Measurements from ENCODE around the gene MTRF1L.
"Not testable (repeated sequence)": the region's sequence is repeated elsewhere in the genome, so short reads cannot be mapped to it uniquely, and the experiment has no call there.

Gene MTRF1L

DNA sequence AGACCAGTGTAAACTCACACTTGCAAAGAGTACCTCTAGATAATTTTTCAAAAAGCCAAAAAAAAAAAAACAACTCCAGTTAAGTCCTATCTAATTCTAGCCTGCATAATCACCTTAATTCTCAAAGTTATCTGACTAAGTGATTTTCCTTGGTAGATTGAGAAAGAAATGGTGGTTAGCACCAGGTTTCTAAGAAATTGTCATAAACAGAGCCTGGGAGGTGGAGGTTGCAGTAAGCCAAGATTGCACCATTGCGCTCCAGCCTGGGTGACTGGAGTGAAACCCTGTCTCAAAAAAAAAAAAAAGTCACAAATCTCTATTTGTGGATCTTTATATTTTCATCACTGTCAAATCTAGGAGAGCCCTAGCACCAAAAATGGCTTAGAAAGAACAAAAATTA lies 28.6 kb downstream of the MTRF1L start:
- H3K4me3 ChIP-seq (ENCODE audit: low read depth, low read length), result no peak overlapping the region

DNA sequence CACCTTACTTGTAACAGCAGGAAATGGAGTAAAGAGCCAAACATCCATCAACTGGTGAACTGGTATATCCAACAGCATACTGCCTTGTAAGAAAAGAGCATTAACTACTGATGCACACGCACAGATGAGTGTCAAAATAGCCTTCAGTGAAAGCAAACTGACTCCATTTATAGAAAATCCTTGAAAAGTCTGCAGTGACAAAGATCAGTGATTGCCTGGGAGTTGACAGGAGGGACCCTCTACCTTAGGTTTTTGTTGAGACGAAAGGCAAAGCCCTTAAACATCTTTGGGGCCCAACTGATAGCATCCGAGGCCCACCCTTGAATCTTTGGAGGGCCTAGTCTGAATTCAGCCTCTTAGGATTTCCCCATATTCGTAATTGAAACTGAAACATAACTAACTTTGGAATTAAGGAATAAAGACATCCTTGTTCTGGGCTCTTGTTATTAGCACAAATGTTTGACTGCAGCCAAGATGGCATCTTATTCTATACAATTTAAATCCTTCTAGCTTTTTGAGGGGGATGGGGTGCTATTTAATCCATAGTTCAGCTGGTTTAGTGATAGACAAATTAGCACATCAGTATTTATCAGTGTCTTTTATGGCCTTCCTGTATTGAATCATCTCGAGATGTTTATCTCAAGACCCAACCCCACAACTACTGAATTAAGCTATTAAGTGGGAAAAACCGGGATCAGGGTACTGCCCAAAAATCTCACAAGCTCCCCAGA lies 32.7 kb downstream of the MTRF1L start:
- no peak overlapping the region for H3K4me3 ChIP-seq (ENCODE audit: low read depth, low read length)

DNA sequence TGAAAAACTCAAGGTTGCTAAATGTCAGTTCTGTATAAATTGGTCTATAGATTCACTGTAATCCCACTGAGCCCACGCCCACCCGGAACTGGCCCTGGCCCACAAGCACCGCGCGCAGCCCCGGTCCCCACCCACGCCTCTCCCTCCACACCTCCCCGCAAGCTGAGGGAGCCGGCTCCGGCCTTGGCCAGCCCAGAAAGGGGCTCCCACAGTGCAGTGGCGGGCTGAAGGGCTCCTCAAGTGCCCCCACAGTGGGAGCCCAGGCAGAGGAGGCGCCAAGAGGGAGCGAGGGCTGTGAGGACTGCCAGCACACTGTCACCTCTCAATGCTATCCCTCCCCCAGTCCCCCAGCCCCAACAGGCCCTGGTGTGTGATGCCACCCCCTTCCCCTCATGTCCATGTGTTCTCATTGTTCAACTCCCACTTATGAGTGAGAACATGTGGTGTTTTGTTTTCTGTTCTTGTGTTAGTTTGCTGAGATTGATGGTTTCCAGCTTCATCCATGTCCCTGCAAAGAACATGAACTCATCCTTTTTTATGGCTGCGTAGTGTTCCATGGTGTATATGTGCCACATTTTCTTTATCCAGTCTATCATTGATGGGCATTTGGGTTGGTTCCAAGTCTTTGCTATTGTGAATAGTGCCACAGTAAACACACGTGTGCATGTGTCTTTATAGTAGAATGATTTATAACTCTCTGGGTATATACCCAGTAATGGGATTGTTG lies 36.2 kb downstream of the MTRF1L start:
- not testable (repeated sequence) for H3K4me3 ChIP-seq (ENCODE audit: low read depth, low read length)

DNA sequence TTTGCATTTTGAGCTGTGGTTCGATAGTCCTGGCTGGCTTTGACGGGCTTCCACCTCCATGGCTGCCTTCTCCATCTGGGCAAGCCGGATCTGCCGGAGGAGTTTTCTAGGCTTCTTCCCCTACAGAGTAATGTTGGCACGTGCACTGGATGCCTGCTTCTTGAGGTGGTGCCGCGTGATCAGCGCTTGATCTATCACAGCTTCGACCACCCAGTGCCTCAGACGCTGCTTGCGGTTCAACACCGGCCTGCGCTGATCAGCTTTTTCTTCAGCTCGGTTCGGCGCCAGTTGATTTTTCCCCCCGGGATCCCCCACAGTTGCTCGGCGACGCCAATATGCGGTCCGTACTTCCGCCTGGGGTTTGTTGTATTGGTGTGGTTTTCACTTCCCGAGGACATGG lies 43.2 kb downstream of the MTRF1L start:
- H3K4me3 ChIP-seq (ENCODE audit: low read depth, low read length), result no peak overlapping the region

DNA sequence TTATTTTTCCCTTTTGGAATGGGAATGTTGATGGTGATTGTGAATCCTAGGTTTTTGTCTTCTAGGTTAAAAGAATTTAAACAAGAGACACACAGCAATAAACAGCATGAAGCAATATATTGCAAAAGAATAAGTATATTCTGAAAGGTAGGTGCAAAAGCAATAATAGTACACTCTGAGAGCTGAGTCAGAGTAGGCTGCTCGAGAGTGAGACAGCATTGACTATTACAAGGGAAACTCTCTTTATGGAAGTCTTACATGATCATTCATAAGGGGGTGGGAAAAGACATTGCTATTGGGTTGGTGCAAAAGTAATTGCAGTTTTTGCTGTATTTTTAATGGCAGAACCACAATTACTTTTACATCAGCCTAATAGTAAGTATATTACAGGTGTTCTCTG lies 44.7 kb downstream of the MTRF1L start:
- H3K4me3 ChIP-seq (ENCODE audit: low read depth, low read length), result no peak overlapping the region

DNA sequence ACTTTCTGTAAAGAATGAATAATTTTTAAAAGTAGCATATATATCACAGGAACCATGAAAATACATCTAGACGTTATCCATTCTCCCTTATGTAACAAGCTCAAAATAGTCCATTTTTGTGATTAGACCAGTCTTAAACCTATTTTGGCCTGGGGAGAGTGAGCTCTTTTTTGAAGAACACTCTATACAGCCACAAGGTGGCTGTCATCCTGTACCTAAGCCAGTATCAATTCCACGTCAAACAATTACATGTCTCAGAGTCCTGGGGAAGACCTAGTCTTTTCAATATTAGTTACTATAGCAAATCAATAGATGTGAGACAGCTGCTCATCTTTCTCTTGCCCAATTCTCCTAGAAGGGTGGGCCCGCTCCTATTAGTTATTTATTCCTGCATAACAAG lies 48.1 kb downstream of the MTRF1L start:
- no peak overlapping the region for H3K4me3 ChIP-seq (ENCODE audit: low read depth, low read length)

DNA sequence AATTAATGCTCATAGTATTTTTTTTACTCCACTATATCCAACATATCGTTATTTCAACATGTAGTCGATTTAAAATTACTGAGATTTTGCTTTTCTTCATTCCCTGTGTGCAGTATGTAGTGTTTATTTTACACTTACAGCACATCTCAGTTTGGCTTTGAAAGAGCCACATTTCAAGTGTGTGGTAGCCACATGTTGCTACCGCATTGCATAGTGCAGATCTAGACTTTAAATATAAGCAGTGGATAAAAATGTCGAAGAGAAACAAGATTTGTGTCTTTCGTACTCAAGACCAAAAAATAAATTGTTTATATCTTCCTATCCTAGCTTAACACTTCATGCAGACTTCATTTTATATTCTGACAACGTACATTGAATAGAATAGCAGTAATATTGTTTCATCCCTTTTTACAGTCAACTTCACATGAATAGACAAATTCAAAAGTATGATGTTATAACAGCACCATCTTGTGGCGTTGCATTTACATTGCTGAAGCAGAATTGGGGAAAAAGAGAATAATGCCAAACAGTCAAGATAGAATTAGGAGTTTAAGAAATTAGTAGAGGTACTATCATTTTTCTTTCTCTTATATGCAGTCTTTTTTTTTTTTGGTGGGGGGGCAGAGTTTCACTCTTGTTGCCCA lies 49.5 kb downstream of the MTRF1L start:
- no peak overlapping the region for H3K4me3 ChIP-seq (ENCODE audit: low read depth, low read length)

DNA sequence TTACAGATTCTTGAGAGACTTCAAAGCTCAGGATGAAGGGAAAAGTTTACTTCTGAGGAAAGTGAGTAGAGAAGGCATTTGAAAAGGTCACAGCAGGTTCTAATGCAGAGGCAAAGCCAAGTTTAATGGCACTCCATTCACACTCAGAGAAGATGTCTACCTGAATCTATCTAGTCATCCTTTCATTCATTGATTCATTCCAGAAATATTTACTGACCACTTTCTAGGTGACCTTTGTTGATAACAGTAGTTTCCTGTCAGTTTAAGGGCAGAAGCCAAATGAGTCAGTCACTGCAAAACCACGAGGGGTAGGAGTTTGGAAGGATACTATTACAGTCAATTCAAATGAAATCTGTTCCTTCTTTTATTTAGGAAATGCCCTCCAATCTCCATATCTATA lies 50.5 kb downstream of the MTRF1L start:
- H3K4me3 ChIP-seq (ENCODE audit: low read depth, low read length), result no peak overlapping the region

DNA sequence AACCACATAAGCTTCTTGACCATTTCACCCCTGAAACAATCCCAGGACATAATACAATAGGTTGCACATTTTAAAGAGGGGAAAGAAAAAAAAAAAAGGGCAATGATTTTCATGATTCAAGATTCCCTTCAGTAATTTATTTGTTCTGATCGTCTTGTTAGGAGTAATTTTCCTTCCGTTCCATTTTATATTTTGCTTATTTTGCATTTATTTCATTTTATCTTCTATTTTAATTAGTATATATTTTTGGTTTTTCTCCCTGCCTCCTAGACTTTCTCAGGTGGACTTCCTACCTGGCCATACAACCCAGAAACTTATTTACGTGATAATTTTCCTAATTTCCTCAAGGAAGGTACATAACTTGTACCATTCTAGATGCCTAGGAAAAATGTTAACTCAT lies 52.3 kb downstream of the MTRF1L start:
- no peak overlapping the region for H3K4me3 ChIP-seq (ENCODE audit: low read depth, low read length)

DNA sequence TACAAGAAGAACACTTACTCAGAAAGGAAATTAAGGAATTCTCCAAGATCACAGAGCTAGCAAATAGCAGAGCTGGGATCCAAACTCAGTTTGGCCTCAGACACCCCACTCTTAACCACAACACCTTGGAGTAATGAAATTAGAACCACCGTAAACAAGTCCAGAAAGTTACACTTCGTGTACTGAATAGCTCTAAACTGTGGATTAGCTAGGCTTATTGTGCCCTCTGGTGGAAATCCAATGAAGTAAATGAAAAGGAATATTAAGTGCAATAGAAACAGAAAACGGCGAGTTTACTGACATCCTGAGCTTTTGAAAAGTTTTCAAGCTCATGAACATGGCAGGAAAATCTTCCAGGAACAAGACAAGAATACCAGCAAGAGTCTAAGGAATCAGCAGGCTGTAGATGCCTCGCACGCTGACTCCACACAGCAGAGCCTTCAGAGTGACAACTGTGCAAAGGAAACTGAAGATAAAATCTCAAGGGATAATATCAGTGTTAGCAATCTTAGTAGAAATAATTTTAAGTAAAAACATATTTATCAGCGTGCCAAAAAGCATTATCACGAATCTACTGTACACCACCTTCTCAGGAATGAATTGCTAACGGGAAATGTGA lies 54.2 kb downstream of the MTRF1L start:
- H3K4me3 ChIP-seq (ENCODE audit: low read depth, low read length), result no peak overlapping the region

DNA sequence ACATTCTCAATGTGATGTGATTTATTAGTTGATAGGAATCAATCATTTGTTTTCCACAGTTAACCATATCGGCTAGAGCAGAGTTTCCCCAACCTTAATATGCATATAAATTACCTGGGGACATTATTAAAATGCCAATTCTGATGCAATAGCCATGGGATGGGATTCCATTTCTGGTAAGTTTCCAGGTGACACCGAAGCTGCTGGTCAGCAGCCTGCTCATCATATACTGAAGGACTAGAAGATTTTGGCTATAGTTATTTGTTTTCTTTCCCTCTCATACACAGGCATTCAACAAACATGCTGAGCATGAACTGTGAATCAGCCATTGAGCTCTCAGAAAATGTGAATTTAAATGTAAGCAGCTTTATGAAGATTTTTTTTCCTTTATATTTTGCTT lies 55.5 kb downstream of the MTRF1L start:
- H3K4me3 ChIP-seq (ENCODE audit: low read depth, low read length), result no peak overlapping the region

DNA sequence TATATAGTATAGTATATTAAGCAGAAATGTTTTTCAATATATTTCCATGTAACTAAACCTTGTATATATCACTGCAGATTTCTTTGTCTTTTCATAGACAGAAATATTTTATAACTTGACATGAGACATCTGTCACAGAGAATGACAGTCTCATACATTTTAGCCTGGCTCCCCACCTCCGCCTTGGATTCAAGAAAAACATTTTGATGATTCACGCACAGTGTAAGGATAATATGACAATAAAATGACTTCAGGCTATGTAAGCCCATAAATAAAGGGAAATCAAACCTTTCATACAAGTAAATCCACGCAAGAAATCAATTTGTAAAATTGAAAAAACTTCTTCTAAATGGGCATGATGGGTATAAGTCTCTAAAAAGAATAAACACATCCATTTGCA lies 56.0 kb downstream of the MTRF1L start:
- H3K4me3 ChIP-seq (ENCODE audit: low read depth, low read length), result no peak overlapping the region

DNA sequence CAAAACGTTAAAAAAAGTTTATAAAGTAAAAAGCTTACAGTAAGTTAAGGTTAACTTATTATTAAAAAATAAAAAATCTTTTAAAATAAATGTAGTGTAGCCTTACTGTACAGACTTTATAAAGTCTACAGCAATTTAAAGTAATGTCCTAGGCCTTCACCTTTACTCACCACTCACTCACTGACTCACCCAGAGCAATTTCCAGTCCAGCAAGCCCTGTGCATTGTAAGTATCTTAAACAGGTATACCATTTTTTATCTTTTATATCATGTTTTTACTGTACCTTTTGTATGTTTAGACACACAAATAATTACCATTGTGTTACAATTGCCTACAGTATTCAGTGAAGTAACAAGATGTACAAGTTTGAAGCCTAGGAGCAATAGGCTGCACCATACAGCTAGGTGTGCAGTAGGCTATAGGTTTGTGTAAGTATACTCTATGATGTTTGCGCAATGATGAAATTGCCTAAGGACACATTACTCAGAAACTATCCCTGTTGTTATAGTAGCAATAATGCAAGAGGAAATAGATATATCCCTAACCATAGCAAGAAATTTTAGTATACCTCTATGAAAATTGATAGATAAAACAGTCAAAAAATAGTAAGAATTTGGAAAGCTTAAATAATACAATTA lies 59.1 kb downstream of the MTRF1L start:
- no peak overlapping the region for H3K4me3 ChIP-seq (ENCODE audit: low read depth, low read length)

DNA sequence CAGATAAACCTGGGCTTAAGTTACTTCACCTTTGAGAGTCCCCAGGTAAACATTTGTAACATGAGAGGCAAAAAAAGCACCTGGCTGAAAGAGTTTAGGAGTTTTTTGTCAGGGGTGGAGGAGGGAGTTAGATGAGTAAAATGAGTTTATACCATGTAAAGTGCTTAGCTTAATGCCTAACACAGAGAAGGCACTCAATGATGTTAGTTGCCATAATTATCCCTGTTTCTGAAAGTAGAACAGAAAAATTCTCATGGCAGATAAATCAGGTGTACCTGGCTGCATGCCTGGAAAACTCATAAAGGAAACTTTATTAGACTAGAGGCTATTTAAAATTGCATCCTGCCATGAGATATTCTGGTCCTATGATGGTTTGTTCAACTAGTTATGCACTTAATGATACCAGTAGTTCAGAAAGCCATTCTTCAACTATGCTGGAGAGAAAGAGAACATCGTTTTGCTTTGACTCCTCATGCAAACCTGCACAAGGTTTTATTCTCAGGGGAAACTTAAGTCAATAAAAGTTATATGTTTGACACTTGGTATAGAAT lies 60.1 kb downstream of the MTRF1L start:
- no peak overlapping the region for H3K4me3 ChIP-seq (ENCODE audit: low read depth, low read length)

DNA sequence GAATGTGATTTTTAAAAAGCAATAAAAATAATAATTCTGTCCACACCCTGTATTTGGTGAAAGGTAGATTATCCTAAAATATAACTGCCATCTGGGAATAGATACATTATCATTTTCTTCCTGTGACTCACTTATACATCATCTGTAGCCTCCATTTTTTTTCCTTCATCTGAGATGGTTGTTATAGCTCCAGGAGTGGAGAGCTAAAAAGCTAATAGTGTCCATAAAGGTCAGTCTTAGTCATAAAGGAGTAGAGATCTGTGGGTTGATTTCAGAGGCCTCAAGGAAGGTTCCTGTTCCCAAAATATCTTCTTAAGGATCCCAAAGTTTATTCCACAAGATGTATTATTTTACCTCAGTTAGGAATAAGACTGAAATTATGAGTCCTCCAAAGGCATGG lies 60.8 kb downstream of the MTRF1L start:
- H3K4me3 ChIP-seq (ENCODE audit: low read depth, low read length), result no peak overlapping the region
